NCI-H2081 (cell line): ENCODE data around the gene CLIC5.

Experiments used
- DNase-seq, 2 experiments: peaks; one replicate each; lab custom pipeline; 2025; lab: John Stamatoyannopoulos, UW

Gene CLIC5

GRCh38 chr6:45997875-45998506 lies 17.7 kb downstream of the CLIC5 start:
- no peak for DNase-seq

- DNase-seq = no peak
Observed at GRCh38 chr6:45991189-45991588, 24.5 kb downstream of the CLIC5 start.

- no peak for DNase-seq
Observed at GRCh38 chr6:45990162-45990561, 25.5 kb downstream of the CLIC5 start.

- no peak for DNase-seq
Observed at GRCh38 chr6:45988635-45989034, 27.0 kb downstream of the CLIC5 start.

- DNase-seq = no peak
Observed at GRCh38 chr6:45987856-45988255, 27.8 kb downstream of the CLIC5 start.

- no peak for DNase-seq
Observed at GRCh38 chr6:45986746-45987274, 28.9 kb downstream of the CLIC5 start.

- DNase-seq = no peak
Observed at GRCh38 chr6:45984788-45985425, 30.8 kb downstream of the CLIC5 start.

GRCh38 chr6:45984347-45984746 lies 31.3 kb downstream of the CLIC5 start:
- no peak for DNase-seq

GRCh38 chr6:45983062-45983461 lies 32.6 kb downstream of the CLIC5 start:
- DNase-seq = no peak

GRCh38 chr6:45982280-45983036 lies 33.2 kb downstream of the CLIC5 start:
- DNase-seq = no peak

GRCh38 chr6:45981046-45981445 lies 34.6 kb downstream of the CLIC5 start:
- no peak for DNase-seq

GRCh38 chr6:45979311-45979710 lies 36.3 kb downstream of the CLIC5 start:
- no peak for DNase-seq

GRCh38 chr6:45974596-45974995 lies 41.1 kb downstream of the CLIC5 start:
- no peak for DNase-seq

GRCh38 chr6:45972795-45973503 lies 42.7 kb downstream of the CLIC5 start:
- no peak for DNase-seq

- no peak for DNase-seq
Observed at GRCh38 chr6:45971287-45971686, 44.4 kb downstream of the CLIC5 start.

- DNase-seq = peak; percentile 23 to 66
Observed at GRCh38 chr6:45970326-45970725, 45.3 kb downstream of the CLIC5 start.

- DNase-seq = no peak
Observed at GRCh38 chr6:45969883-45970282, 45.8 kb downstream of the CLIC5 start.

GRCh38 chr6:45969026-45969425 lies 46.6 kb downstream of the CLIC5 start:
- no peak for DNase-seq

- no peak for DNase-seq
Observed at GRCh38 chr6:45967363-45967762, 48.3 kb downstream of the CLIC5 start.

GRCh38 chr6:45966797-45967196 lies 48.9 kb downstream of the CLIC5 start:
- DNase-seq = no peak

GRCh38 chr6:45966340-45966739 lies 49.3 kb downstream of the CLIC5 start:
- no peak for DNase-seq

GRCh38 chr6:45965792-45966191 lies 49.9 kb downstream of the CLIC5 start:
- DNase-seq = no peak
